DMS153 (cell line): ENCODE measurements around the gene TCEANC2.
"Not testable (repeated sequence)": the region's sequence is repeated elsewhere in the genome, so short reads cannot be mapped to it uniquely, and the experiment has no call there.

Source experiments
- DNase-seq: peaks from one replicate; lab custom pipeline; 2025; lab: John Stamatoyannopoulos, UW

TCEANC2 gene

DNA sequence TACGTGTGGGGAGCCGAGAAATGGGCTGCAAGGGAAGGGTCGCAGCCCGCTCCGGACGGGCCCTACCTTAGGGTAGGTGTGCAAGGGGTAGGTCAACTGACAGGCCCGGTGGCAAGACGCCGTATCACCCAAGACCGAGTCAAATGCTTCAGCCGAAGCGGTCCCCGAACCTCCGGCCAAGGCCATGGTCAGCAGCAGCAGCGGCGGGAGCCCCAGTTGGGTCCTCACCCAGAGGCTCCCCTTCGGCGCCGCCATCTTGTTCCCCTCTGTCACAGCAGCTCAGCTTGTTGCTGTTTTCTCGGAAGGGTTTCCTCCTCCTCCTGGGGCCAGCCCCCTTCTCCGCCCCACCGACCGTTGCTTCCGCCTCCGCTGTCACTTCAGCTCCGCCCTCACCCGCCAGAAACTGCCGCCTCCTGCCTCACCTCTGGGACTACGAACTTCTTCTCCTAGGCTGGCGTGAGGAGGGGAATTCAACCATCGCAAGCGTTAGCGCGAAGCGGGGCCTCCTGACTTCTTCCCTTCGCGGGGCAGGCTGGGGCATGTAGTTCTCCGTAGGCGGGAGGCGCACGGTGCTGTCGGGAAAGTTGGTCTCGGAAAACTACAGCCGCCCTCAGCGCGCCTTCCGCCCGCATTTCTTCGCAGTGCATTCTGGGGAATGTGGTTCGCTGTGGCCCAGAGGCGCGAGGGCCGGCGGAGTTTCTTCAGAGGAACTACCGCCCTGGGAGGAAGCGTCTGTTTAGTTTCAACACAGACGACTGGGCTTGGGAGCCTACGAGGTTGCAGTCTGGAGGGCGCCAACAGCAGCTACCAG, at the start of gene TCEANC2, which contains the start of gene TMEM59:
TSS of gene TCEANC2 (plus strand) at position 675 of the 811 bp plus-strand sequence. CDS start 815 bp downstream, outside the sequence.
TSS of gene TMEM59 (minus strand) at position 271 of the 811 bp plus-strand sequence. CDS start at position 255, 16 bp downstream.
- peak; percentile 99 for DNase-seq

DNA sequence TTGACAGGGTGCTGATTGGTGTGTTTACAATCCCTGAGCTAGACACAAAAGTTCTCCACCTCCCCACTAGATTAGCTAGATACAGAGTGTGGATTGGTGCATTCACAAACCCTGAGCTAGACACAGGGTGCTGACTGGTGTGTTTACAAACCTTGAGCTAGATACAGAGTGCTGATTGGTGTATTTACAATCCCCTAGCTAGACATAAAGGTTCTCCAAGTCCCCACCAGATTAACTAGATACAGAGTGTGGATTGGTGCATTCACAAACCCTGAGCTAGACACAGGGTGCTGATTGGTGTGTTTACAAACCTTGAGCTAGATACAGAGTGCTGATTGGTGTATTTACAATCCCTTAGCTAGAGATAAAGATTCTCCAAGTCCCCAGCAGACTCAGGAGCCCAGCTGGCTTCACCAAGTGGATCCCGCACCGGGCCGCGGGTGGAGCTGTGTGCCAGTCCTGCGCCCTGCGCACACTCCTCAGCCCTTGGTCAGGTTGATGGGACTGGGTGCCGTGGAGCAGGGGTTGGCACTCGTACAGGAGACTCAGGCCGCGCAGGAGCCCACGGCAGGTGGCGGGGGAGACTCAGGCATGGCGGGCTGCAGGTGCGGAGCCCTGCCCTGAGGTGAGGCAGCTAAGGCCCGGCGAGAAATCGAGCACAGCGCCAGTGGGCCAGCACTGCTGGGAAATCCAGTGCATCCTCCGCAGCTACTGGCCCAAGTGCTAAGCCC, 49.5 kb upstream of the TCEANC2 start:
- not testable (repeated sequence) for DNase-seq

DNA sequence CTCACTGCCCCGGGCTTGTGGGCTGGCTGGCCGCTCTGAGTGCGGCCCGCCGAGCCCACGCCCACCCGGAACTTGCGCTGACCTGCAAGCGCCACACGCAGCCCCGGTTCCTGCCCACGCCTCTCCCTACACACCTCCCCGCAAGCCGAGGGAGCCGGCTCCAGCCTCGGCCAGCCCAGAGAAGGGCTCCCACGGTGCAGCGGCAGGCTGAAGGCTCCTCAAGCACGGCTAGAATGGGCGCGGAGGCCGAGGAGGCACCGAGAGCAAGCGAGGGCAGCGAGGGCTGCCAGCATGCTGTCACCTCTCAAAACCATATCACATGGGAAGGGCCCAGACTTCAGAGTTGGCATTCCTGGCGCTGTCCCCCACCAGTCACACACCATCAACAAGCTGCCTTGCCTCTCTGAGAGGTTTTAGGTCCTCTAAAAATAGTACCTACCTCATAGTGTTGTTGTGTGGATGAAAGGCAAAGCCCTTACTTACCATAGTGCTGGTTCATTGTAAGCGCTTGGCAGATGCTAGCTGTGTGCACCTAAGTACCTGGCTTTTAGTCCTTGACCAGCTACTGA, 48.8 kb upstream of the TCEANC2 start:
- DNase-seq = no peak

DNA sequence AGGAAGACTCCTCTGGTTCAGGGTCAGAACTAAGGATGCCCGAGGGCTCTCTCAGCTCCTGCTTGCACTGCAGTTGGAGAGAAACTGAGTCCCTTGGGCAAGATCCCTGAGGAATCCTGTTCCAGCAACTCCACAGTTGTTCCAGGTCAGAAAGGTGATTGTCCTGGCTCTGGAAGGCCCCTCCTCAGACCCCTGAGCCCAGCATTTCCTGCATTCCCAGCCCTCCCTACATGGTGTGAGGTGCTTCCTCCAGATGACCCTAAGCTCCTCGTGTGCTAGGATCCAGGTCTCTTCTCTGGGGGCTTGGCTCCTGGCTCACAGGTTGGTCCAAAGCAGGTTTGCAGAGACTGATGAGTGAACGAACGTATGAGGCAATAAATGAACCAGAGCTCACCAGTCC, 46.9 kb upstream of the TCEANC2 start:
- no peak for DNase-seq

DNA sequence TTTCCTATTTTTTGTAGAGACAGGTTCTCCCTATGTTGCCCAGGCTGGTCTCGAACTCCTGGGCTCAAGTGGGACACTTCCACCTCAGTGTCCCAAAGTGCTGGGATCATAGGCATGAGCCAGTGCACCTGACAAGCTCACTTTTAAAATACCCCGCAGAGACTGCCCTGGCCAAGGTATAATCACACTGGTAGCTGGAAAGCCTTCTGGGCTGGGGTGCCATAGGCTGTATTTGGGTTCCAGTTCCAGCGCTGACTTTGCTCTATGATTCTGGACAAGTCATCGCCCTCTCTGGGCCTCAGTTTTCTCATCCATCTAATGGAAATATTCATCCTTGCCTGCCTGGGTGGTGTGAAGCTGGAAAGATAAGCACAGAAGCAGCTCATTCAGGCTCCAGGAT, 45.8 kb upstream of the TCEANC2 start:
- no peak for DNase-seq

DNA sequence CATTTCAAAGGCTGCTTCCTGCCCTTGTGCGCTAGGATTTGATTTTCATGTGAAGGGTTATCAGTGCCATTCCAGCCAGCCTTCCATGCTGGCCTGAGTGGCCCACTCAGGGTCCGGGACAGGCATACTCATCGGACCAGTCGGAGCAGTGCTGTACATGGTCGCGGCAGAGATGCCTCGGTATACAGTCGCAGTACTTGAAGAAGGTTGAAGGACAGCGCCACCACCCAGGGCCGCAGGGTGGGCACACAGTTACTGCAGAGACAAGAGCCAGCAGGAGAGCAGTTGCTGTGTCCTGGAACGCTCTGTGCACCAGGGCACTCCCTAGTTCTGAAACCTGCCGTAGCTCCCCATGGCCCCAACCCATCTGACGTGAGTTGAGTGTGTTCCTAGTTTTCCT, 44.5 kb upstream of the TCEANC2 start:
- DNase-seq = no peak

DNA sequence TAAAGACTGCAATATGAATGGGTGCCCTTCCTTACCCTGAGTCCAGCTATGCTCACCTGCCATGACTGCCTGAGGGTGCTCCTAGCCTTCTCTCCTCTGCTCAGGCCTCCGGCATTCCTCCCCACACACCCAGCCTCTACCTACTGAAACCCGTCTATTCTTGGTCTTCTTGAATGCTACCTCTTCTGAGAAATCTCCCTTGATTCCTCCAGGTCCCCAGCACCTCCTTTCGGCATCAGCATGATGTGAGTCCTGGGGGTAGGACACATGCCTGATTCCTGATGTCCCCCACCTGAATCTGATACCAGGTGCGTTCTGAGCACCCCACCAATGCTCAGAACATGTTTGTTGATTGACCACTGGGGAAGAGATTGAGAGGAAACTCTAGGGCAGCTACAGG, 44.0 kb upstream of the TCEANC2 start:
- no peak for DNase-seq

DNA sequence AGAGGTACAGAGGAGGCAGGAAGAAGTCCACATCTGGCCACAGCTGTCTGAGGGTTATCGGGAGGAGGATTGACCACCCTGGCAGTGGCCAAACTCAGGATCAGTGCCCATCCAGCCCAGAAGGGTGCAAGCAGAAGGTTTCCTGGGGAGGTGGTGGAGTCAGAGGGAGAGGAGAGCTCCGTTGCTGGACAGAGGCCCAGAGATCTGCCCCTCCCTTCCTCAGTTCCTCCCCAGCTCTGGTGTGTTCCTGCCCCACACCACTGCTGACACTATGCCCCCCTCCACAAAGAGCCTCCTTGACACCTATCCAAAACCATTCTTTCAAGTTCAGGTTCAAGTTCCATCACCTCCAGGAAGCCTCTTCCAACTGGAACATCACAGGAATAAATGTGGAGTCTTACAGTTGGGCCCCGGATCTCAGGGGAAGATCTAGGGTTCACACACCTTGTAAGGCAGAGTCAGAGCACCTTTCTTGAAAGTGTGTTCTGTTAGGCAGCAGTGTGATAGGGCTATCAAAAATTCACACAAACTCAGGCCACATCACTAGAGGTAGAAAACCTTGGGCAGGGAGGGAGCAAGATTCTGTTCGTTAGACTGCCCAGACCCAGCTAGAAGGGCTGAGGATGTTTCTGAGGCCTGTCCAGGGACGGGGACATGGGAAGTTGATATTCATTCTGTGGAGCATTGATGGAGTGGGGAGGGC, 42.8 kb upstream of the TCEANC2 start:
- no peak for DNase-seq

DNA sequence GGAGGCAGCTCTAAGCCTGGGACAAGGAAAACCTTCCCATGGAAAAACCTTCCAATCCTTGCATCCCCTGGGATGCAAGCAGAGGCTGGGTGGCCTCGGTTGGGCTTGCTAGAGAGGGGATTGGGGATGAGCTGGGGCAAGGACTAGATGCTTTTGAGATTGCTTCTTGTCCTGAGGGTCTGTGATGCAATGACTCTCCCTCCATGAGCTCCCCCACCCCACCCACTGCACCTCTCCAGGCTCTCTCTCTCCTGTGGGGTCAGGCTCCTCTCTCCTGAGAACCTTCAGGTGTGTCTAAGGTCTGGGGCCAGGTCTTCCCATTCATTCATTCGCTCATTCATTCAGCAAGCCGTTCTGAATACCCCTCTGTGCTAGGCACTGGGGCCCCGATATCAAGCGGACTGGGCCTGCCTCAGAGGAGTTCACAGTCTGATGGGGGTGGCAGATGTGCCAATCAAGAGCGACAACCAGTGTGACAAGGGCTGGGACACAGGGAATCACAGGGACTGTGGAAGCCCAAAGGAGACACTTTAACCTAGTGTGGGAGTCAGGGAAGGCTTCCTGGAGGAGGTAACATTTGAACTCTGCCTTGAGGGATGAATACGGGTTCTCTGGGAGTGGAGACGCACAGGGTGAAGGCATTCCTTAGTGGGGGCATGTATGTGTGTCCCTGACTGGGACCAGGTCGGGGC, 41.9 kb upstream of the TCEANC2 start:
- no peak for DNase-seq

DNA sequence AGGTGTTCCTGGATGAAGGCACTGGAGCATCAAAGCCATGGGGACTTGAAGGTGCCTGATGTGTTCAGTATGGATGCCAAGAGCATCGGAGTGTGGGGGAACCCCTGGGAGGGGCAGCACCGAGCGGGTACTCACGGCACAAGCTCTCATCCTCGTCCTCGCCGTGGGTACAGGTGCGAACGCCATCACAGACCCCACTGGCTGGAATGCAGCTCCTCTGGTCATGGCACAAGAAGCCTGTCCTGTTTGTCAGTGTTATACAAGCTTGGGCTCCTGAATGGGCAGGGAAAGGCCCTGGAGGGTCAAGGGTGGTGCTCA, 41.4 kb upstream of the TCEANC2 start:
- DNase-seq = no peak

DNA sequence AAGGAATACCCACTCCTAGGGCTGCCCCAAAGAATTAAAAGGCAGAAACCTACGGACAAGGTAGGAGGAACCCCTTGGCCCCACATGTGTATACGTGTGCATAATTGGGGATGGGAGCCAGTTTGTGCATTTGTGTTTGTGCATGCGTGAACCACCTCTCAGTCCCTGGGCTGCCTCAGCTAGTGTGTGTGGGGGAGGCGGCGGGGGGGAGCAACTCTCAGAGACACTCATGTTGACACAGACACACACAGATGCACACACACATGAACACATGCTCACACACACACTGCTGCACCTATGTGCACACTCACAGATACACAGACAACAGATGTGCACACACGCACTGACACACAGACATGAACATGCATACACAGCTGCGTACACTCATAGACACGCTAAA, 40.5 kb upstream of the TCEANC2 start:
- no peak for DNase-seq

DNA sequence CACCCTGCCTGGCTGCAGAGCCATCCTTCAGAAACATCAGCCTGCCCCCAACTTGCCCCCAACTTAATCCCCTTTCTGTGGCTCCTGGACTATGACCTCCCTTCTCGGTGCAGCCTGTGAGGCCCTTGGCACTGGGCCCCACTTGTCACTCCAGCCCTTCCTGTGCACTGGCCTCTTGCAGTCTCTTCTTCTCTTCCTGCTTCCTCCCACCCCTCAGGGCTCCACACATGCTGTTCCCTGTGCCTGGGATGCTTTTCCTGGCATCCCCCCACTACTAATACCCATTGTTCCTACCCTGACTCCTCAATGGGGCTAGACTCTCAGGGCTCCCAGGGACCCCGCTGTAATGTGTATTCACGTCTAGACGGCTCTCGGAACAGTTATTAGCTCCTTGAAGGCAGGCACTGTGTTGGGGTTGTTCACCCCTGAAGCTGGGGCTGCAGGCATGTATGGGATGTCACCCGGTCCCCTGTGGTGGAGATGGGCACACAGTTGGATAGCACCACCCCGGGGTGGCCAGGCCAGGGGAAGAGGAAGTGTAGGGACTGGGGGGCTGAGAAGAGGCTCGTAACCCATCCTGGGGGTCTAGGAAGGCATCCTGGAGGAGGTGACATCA, 39.9 kb upstream of the TCEANC2 start:
- DNase-seq = no peak

DNA sequence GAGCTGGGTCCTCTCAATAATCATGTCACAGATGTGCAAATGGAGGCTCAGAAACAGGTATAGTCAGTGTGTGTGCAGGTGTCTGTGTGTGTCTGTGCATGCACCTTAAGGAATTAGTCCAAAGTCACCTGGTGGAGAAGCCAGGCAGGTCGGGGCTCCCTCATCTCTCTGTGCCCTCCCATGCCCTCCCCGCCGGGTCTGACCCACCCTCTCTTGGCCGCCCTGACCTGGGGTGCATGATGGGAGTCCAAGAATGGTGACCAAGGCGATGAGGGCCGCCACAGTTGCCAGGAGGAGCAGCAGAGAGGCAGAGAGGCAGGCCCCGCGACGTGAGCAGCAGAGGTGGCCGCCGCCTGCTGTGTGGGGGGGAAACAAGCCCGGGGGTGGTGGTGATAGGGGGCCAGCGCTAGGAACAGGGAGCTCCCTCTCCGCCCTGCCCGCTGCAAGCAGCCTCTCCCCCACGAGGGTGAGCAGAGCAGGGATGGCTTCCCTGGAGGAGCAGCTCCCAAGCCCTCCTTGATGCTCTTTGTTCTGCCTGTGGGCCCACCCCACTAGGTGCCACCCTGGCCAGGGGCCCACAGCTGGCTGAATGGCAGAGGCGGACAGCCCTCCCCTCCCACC, 39.3 kb upstream of the TCEANC2 start:
- no peak for DNase-seq

DNA sequence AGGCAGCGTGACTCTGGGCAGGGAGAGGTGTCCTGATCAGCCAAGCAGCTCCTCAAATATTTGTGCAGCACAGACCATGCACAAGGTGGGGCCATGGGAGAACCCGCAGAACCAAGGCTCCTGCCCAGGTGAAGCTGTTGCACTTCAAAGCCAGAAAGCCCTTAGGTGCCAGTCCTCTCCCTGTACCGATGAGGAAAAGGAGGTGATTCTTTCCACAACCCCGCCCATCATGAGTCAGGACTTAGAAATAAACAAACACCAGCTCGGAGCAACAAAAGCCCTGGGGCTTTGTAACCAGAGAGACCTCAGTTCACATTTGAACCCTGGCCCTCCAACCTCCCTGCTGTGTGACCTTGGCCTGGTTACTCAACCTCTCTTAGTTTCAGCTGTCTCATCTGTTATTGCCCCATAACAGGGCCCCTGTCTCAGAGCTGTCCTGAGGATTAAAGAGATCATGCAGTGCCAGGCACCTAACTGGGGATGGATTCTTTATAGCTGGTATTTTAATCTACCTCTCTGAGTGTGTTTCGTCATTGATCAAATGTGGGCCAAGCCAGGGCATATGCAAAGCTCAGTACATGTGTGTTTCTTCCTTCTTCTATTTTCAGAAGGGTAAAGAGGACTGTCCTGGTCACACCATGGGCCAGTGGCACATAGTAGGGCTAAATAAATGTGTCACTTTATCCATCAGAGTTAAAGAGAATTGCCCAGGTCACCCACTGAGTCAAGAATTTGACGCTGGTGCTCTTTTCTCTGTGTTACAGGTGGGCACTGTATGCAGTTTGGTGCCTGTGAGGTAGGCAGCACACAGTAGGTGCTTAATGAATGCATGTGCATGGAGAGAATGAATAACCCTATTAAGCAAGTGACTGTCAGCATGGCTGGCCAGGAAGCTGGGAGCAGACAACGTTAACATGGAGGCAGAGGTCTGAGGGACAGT, 36.8 kb upstream of the TCEANC2 start:
- peak; percentile 87 for DNase-seq

DNA sequence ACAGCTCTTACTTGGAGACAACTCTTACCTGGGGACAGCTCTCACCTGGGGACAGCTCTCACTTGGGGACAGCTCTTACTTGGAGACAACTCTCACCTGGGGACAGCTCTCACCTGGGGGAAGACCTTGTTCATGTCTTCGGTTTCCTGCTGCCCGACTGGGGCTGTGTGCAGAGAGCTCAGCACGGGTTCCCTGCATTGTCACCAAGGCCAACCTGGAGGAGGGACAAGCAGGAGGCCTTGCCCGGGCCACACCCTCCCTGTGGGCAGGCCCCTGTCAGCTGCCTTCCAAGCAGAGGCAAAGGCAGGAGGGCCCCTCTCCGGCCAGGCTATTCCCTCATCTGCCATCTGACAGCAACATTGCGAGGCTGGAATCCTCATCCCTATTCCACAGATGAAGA, 35.4 kb upstream of the TCEANC2 start, which contains the start of gene LDLRAD1:
TSS of gene LDLRAD1 (minus strand) at position 208 of the 400 bp plus-strand sequence. CDS start at position 134, 74 bp downstream.
- DNase-seq = peak; percentile 13

DNA sequence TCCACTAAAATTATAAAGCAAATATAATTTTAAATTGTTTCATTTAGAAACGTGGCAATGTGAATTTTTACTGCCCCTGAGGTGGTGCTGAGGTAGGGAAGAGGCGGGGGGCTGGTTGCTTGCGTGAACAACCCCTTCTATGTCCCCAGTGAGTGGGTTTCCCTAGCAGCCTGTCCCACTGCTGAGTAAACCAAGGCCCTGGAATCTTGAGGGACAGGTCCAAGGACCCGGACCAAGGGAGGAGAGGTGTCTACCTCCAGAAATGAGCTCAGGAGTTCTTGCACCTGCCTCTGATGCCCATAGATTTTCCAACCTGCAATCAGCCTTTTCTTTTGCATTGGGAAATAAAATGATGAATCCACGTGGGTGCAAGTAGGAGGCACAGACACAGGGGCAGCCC, 34.8 kb upstream of the TCEANC2 start:
- DNase-seq = no peak

DNA sequence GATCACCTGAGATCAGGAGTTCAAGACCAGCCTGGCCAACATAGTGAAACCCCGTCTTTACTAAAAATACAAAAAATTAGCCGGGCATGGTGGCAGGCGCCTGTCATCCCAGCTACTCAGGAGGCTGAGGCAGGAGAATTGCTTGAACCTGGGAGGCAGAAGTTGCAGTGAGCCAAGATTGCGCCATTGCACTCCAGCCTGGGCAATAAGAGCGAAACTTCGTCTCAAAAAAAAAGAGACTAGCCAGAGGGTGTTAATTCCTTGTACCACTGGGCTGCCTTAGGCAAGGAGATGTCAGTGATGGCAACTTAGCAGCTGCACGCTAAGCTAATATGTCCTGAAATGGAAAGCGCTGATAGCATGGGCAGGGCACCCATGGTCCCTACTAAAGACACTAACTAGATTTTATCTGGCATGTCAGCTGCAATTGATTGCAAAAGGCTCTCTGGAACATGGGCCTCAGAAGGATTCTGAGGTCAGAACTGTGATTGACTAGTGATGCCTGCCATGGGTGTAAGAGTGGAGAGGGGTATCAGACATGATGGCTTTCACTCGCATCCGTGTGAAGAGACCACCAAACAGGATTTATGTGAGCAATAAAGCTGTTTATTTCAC, 33.7 kb upstream of the TCEANC2 start:
- DNase-seq = not testable (repeated sequence)

DNA sequence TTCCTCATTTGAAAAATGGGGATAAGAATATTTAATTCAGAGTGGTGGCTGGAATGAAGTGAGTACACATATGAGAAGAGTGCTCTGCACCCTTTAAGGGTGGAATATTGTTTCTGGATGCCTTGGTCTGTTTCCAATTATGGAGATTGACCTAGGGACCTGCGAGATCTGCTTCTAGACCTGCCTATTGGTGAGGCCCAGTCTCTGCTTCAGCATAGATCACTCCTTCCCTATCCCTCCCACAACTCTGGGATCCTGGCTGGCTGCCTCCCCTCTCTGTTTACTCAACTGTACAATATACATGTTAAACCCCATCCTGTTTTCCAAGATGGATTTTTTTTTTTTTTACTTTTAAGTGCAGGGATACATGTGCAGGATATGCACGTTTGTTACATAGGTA, 29.1 kb upstream of the TCEANC2 start:
- DNase-seq = no peak

DNA sequence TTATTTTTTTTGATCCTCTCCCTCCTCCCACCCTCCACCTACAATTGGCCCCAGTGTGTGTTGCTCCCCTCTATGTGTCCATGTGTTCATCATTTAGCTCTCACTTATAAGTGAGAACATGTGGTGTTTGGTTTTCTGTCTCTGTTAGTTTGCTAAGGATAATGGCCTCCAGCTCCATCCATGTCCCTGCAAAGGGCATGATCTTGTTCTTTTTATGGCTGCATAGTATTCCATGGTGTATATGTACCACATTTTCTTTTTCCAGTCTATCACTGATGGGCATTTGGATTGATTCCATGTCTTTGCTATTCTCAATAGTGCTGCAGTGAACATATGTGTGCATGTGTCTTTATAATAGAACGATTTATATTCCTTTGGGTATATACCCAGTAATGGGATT, 28.6 kb upstream of the TCEANC2 start:
- not testable (repeated sequence) for DNase-seq
